Endothelial cell of umbilical vein (primary cell): ENCODE data around the gene KCNK15. TPM values are rescaled to one million over a fixed set of nuclear protein-coding genes. Genes with fewer than 3 reads are reported as not detected.

ENCODE experiments used
- BruUV-seq: library from RNA; stranded (reverse); fragments of 400-500 nt; replicated peaks from 2 replicates; lab custom pipeline; 2021; lab: Mats Ljungman, UMichigan
- CTCF ChIA-PET: fragments of 300-600, 350-600 bp; sonication (Branson Sonifier 250); formaldehyde crosslinking; loops from one replicate; lab custom pipeline; 2021; ENCODE audit warnings: antibody characterized with exemption, inconsistent platforms; lab: Charles Lee
- POLR2A ChIA-PET: fragments of 300-600, 350-600 bp; sonication (Branson Sonifier 250); formaldehyde crosslinking; loops from one replicate; lab custom pipeline; 2021; ENCODE audit warnings: antibody characterized with exemption, inconsistent platforms; lab: Charles Lee
- DNase-seq: peaks from one replicate; pipeline ENCODE4 v3.0.0-alpha.2; 2011; ENCODE audit warnings: low read depth, low spot score
- FAIRE-seq: peaks from 2 replicates; lab custom pipeline; 2011; peaks lifted over from hg19 to GRCh38; lab: Jason Lieb, UNC
- H2AFZ ChIP-seq: 2 replicates; pipeline ENCODE4 v1.6.0; 2012; ENCODE audit warnings: low read depth, low read length, control low read depth, inconsistent platforms
- H3K27ac ChIP-seq: 2 replicates; pipeline ENCODE4 v1.5.1; 2011; ENCODE audit warnings: low read depth, mild to moderate bottlenecking, control low read depth, low read length, moderate library complexity; ENCODE audit not compliant: insufficient read depth
- H3K27me3 ChIP-seq, 2 experiments: 2 replicates each; pipeline versions ENCODE4 v1.6.0 to v1.6.1; 2011; ENCODE audit warnings: low read length in 2 of 2, mixed read lengths in 1 of 2; ENCODE audit not compliant: control insufficient read depth in 2 of 2, insufficient read depth in 2 of 2
- H3K36me3 ChIP-seq, 2 experiments: 2 replicates in 1 of 2; 3 replicates in 1 of 2; pipeline ENCODE4 v1.5.1; 2011; ENCODE audit warnings: low read length in 2 of 2, mild to moderate bottlenecking in 1 of 2, moderate library complexity in 1 of 2; ENCODE audit not compliant: control insufficient read depth in 2 of 2, insufficient read depth in 2 of 2; ENCODE audit errors: extremely low read depth in 1 of 2
- H3K4me1 ChIP-seq: 3 replicates; pipeline ENCODE4 v1.5.1; 2011; ENCODE audit warnings: mild to moderate bottlenecking, low read length; ENCODE audit not compliant: control insufficient read depth, insufficient read depth; ENCODE audit errors: extremely low read depth
- H3K4me2 ChIP-seq: 2 replicates; pipeline ENCODE4 v1.6.1; 2011; ENCODE audit warnings: low read length, control low read depth, mixed read lengths; ENCODE audit not compliant: insufficient read depth
- H3K4me3 ChIP-seq, 3 experiments: fragments of 200-600 bp in 1 of 3; sonication (generic), shearing (Covaris generic) in 1 of 3; replicated peaks in 1 of 3; 2 replicates each; pipeline ENCODE4 v1.5.1; 2011 to 2016; ENCODE audit warnings: control low read depth in 3 of 3, low read length in 3 of 3, mild to moderate bottlenecking in 2 of 3, inconsistent platforms in 1 of 3, low read depth in 1 of 3, moderate library complexity in 1 of 3; ENCODE audit not compliant: insufficient read depth in 1 of 3
- H3K79me2 ChIP-seq: 2 replicates; pipeline ENCODE4 v1.6.0; 2012; ENCODE audit warnings: low read length, inconsistent platforms; ENCODE audit not compliant: control insufficient read depth, insufficient read depth
- H3K9ac ChIP-seq: replicated peaks from 2 replicates; pipeline ENCODE3; 2011; ENCODE audit warnings: low read length, control low read depth; ENCODE audit not compliant: insufficient read depth; ENCODE audit errors: extremely low read depth
- H3K9me1 ChIP-seq: replicated peaks from 3 replicates; pipeline ENCODE4 v1.6.0; 2011; ENCODE audit warnings: mild to moderate bottlenecking, low read length; ENCODE audit not compliant: control insufficient read depth, insufficient read depth; ENCODE audit errors: extremely low read depth
- H3K9me3 ChIP-seq: replicated peaks from 2 replicates; pipeline ENCODE4 v1.5.1; 2012; ENCODE audit warnings: low read length, inconsistent platforms; ENCODE audit not compliant: control insufficient read depth, insufficient read depth
- H4K20me1 ChIP-seq: replicated peaks from 2 replicates; pipeline ENCODE3; 2011; ENCODE audit warnings: mild to moderate bottlenecking, low read length; ENCODE audit not compliant: control insufficient read depth, insufficient read depth; ENCODE audit errors: extremely low read depth
- EZH2 ChIP-seq: IDR thresholded peaks from 2 replicates; pipeline ENCODE4 v1.6.1; 2012; ENCODE audit warnings: borderline replicate concordance, low read depth, mild to moderate bottlenecking, moderate library complexity, low read length, inconsistent platforms; ENCODE audit not compliant: severe bottlenecking
- FOS ChIP-seq: IDR thresholded peaks from 2 replicates; pipeline ENCODE4 v1.6.1; 2011; ENCODE audit warnings: mild to moderate bottlenecking, low read length, moderate library complexity, borderline replicate concordance; ENCODE audit not compliant: insufficient read depth
- GATA2 ChIP-seq: IDR thresholded peaks from 2 replicates; pipeline ENCODE4 v1.7.0; 2011; ENCODE audit warnings: low read depth, mild to moderate bottlenecking, moderate library complexity, mixed read lengths, low read length; ENCODE audit not compliant: insufficient read length, insufficient read depth
- JUN ChIP-seq: IDR thresholded peaks from 2 replicates; pipeline ENCODE4 v1.6.1; 2011; ENCODE audit warnings: borderline replicate concordance, low read depth; ENCODE audit not compliant: insufficient read length, insufficient read depth
- MYC ChIP-seq: IDR thresholded peaks from one replicate; pipeline ENCODE4 v1.6.1; 2011; ENCODE audit warnings: mild to moderate bottlenecking, low read depth, low read length
- POLR2A ChIP-seq: IDR thresholded peaks from 2 replicates; pipeline ENCODE4 v1.6.1; 2012; ENCODE audit warnings: low read depth, mild to moderate bottlenecking, control low read depth, low read length
- POLR2AphosphoS5 ChIP-seq: IDR thresholded peaks from 2 replicates; pipeline ENCODE4 v1.6.1; 2012; ENCODE audit warnings: low read depth, mild to moderate bottlenecking, control low read depth, low read length, moderate library complexity; ENCODE audit not compliant: insufficient read depth
- dilution Hi-C: fragments of 300-500 bp; cut with MboI; formaldehyde crosslinking; loops from one replicate; pipeline ENCODE4 v1.15.0; 2019; ENCODE audit warnings: low sequenced_read_pairs; ENCODE audit not compliant: extremely low pct_ligation_motif_present
- intact Hi-C: fragments of 100-400 bp; cut with micrococcal nuclease; formaldehyde crosslinking; loops from one replicate; pipeline ENCODE4 v1.10.0; 2022
- polyA plus RNA-seq, 4 experiments: library from polyadenylated mRNA; depleted of rRNA in 3 of 4; stranded (reverse) in 3 of 4; unstranded in 1 of 4; fragments of >200 nt; gene quantifications; 2 replicates each; pipeline versions ENCODE4 v1.2.1 to v1.2.3, GENCODE V29; 2011 to 2012; ENCODE audit warnings: missing spikeins in 1 of 4
- total RNA-seq: library from RNA; stranded (reverse); gene quantifications from 2 replicates; pipeline ENCODE4 v1.2.3, GENCODE V29; 2021
- TF ChIP-seq, protein P1 (sequence below): IDR thresholded peaks from 2 replicates; pipeline ENCODE4 v1.6.1; 2011; ENCODE audit not compliant: insufficient read depth, insufficient read length
- TF ChIP-seq, protein P2 (sequence below), 2 donors: IDR thresholded peaks; 1 replicate in 1 of 2; 2 replicates in 1 of 2; pipeline ENCODE4 v1.5.1; 2011; ENCODE audit warnings: low read length in 2 of 2, mild to moderate bottlenecking in 2 of 2, moderate library complexity in 2 of 2, control low read depth in 1 of 2, inconsistent platforms in 1 of 2, low read depth in 1 of 2; ENCODE audit not compliant: insufficient read depth in 1 of 2; ENCODE audit errors: extremely low read depth in 1 of 2

KCNK15 gene
- total and polyA plus RNA-seq, 2 donors (not counting 3 experiments of a cell fraction or from before 2014, with no cell fraction given), result 0.06 TPM; not detected in 1

DNA sequence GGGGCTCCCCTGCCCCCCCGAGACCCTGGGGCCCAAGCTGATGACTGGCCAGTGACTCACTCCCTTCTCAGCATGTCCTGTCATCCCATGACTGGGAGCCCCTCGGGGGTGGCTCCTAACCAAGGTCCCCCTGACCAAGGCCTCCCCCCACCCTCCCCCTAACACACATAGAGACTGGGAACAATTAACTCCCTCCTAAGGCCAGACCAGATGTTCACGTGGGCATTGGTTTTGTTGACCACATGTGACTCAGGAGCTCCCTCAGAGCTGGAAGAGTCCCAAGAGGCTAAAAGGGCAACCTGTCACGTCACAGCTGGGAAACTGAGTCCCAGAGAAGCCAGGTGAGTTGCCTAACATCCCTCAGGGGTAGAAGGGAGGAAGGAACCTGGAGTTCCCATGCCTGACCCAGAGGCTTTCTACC is 41.1 kb upstream of the KCNK15 start:
- BruUV-seq, result no TSS peak
- H3K36me3 ChIP-seq, result no peaks in the 10 kb centered on the region
- H3K27ac ChIP-seq, result no peak overlapping the region
- no peaks in the 10 kb centered on the region for H4K20me1 ChIP-seq
- H3K27me3 ChIP-seq, result no peaks in the 10 kb centered on the region
- H3K4me1 ChIP-seq, result peaks cover 13% of the 10 kb centered on the region
- H3K9ac ChIP-seq, result no peak overlapping the region
- H3K4me2 ChIP-seq, result no peak overlapping the region
- intact Hi-C loops, result no loop called here
- dilution Hi-C loops, result no loop called here
- no peaks in the 10 kb centered on the region for H3K79me2 ChIP-seq
- no peak overlapping the region for H2AFZ ChIP-seq
- no peak for DNase-seq
- ChIA-PET CTCF (interaction anchor here (0.8 to 2.2 kb wide), 2 partner anchors 25 to 28 kb away, joined by 3 to 5 read pairs; no protein-coding TSS in a partner anchor), POLR2A (no interaction called here)
- H3K9me3 ChIP-seq, result no peaks in the 10 kb centered on the region
- H3K4me3 ChIP-seq, result no peak overlapping the region
- H3K9me1 ChIP-seq, result no peaks in the 10 kb centered on the region
- TF ChIP-seq MYC (no peak), FOS (no peak), POLR2A (no peak), POLR2AphosphoS5 (no peak), GATA2 (no peak), EZH2 (no peak), JUN (no peak)
- TF ChIP-seq, protein P1, sequence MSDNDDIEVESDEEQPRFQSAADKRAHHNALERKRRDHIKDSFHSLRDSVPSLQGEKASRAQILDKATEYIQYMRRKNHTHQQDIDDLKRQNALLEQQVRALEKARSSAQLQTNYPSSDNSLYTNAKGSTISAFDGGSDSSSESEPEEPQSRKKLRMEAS, result no peak
- TF ChIP-seq, protein P2, sequence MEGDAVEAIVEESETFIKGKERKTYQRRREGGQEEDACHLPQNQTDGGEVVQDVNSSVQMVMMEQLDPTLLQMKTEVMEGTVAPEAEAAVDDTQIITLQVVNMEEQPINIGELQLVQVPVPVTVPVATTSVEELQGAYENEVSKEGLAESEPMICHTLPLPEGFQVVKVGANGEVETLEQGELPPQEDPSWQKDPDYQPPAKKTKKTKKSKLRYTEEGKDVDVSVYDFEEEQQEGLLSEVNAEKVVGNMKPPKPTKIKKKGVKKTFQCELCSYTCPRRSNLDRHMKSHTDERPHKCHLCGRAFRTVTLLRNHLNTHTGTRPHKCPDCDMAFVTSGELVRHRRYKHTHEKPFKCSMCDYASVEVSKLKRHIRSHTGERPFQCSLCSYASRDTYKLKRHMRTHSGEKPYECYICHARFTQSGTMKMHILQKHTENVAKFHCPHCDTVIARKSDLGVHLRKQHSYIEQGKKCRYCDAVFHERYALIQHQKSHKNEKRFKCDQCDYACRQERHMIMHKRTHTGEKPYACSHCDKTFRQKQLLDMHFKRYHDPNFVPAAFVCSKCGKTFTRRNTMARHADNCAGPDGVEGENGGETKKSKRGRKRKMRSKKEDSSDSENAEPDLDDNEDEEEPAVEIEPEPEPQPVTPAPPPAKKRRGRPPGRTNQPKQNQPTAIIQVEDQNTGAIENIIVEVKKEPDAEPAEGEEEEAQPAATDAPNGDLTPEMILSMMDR (IDR thresholded peaks at IDR 0.05; ENCODE audit: extremely low read depth in 1 of 2, insufficient read depth in 1 of 2, low read depth in 1 of 2, low read length in 2 of 2), result no peak
- FAIRE-seq, result no peak
